Testis (tissue), 2 donors: ENCODE results near the gene SIKE1.
"Not testable (repeated sequence)": the region's sequence is repeated elsewhere in the genome, so short reads cannot be mapped to it uniquely, and the experiment has no call there.

Source experiments
- POLR2A ChIP-seq: fragments of 450-650 bp; IDR thresholded peaks from one replicate; pipeline ENCODE4 v1.6.1; 2017; ENCODE audit warnings: antibody characterized with exemption, mild to moderate bottlenecking, moderate library complexity
- TF ChIP-seq, protein P1 (sequence below), 3 experiments: fragments of 450-650 bp in 2 of 3; fragments of 200-600 bp in 1 of 3; sonication (generic) in 1 of 3; IDR thresholded peaks; one replicate each; pipeline ENCODE4 v1.5.1; 2016 to 2019; ENCODE audit warnings: antibody characterized with exemption in 3 of 3, mild to moderate bottlenecking in 2 of 3, moderate library complexity in 1 of 3

DNA sequence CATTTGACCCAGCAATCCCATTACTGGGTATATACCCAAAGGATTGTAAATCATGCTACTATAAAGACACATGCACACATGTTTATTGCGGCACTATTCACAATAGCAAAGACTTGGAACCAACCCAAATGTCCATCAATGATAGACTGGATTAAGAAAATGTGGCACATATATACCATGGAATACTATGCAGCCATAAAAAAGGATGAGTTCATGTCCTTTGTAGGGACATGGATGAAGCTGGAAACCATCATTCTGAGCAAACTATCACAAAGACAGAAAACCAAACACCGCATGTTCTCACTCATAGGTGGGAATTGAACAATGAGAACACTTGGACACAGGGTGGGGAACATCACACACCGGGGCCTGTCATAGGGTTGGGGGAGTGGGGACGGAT, 3.8 kb downstream of the SIKE1 start:
- TF ChIP-seq, protein P1, sequence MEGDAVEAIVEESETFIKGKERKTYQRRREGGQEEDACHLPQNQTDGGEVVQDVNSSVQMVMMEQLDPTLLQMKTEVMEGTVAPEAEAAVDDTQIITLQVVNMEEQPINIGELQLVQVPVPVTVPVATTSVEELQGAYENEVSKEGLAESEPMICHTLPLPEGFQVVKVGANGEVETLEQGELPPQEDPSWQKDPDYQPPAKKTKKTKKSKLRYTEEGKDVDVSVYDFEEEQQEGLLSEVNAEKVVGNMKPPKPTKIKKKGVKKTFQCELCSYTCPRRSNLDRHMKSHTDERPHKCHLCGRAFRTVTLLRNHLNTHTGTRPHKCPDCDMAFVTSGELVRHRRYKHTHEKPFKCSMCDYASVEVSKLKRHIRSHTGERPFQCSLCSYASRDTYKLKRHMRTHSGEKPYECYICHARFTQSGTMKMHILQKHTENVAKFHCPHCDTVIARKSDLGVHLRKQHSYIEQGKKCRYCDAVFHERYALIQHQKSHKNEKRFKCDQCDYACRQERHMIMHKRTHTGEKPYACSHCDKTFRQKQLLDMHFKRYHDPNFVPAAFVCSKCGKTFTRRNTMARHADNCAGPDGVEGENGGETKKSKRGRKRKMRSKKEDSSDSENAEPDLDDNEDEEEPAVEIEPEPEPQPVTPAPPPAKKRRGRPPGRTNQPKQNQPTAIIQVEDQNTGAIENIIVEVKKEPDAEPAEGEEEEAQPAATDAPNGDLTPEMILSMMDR (IDR thresholded peaks at IDR 0.05), result not testable (repeated sequence)
- not testable (repeated sequence) for TF ChIP-seq POLR2A
